H9 (cell line): ENCODE data around the gene NPBWR2. TPM values are rescaled to one million over a fixed set of nuclear protein-coding genes. Genes with fewer than 3 reads are reported as not detected.
"Not testable (repeated sequence)": the region's sequence is repeated elsewhere in the genome, so short reads cannot be mapped to it uniquely, and the experiment has no call there.

ENCODE experiments used
- DNase-seq: peaks from one replicate; pipeline ENCODE4 v3.0.0-alpha.2; 2017
- H2AFZ ChIP-seq: one replicate; pipeline ENCODE4 v1.6.1; 2013; ENCODE audit warnings: mild to moderate bottlenecking, low read length, control low read depth, moderate library complexity
- H2AK5ac ChIP-seq: 2 replicates; pipeline ENCODE4 v1.6.1; 2013; ENCODE audit warnings: low read length, control low read depth, mixed read lengths; ENCODE audit not compliant: insufficient read length
- H2BK120ac ChIP-seq: one replicate; pipeline ENCODE4 v1.6.1; 2013; ENCODE audit warnings: low read depth, mild to moderate bottlenecking, low read length, control low read depth, inconsistent platforms; ENCODE audit not compliant: poor library complexity, severe bottlenecking
- H2BK12ac ChIP-seq: 2 replicates; pipeline ENCODE4 v1.6.1; 2013; ENCODE audit warnings: low read length, control low read depth, mixed read lengths, low read depth; ENCODE audit not compliant: insufficient read length
- H2BK15ac ChIP-seq: 2 replicates; pipeline ENCODE4 v1.6.1; 2013; ENCODE audit warnings: low read depth, low read length, control low read depth
- H2BK20ac ChIP-seq: one replicate; pipeline ENCODE4 v1.6.1; 2013; ENCODE audit warnings: low read depth, mild to moderate bottlenecking, low read length, control low read depth, inconsistent platforms; ENCODE audit not compliant: poor library complexity, severe bottlenecking
- H2BK5ac ChIP-seq: 2 replicates; pipeline ENCODE4 v1.6.1; 2013; ENCODE audit warnings: low read length, control low read depth, mixed read lengths; ENCODE audit not compliant: insufficient read length
- H3K14ac ChIP-seq: 2 replicates; pipeline ENCODE4 v1.6.1; 2013; ENCODE audit warnings: low read length, control low read depth; ENCODE audit not compliant: insufficient read depth
- H3K18ac ChIP-seq: 2 replicates; pipeline ENCODE4 v1.6.1; 2013; ENCODE audit warnings: low read depth, mild to moderate bottlenecking, mixed read lengths, low read length, control low read depth; ENCODE audit not compliant: insufficient read length
- H3K23ac ChIP-seq: 2 replicates; pipeline ENCODE4 v1.6.1; 2013; ENCODE audit warnings: low read length, control low read depth, mixed read lengths, low read depth; ENCODE audit not compliant: insufficient read length
- H3K23me2 ChIP-seq: 2 replicates; pipeline ENCODE4 v1.6.1; 2013; ENCODE audit warnings: low read depth, mild to moderate bottlenecking, mixed read lengths, low read length, control low read depth; ENCODE audit not compliant: insufficient read length, poor library complexity, severe bottlenecking
- H3K27ac ChIP-seq: 2 replicates; pipeline ENCODE4 v1.5.1; 2013; ENCODE audit warnings: low read length, control low read depth, mixed read lengths, low read depth; ENCODE audit not compliant: insufficient read length
- H3K27me3 ChIP-seq: 2 replicates; pipeline ENCODE4 v1.6.1; 2013; ENCODE audit warnings: low read length, control low read depth, inconsistent platforms; ENCODE audit not compliant: insufficient read depth
- H3K4ac ChIP-seq: 2 replicates; pipeline ENCODE4 v1.6.1; 2013; ENCODE audit warnings: low read depth, mild to moderate bottlenecking, control low read depth, inconsistent platforms, low read length, moderate library complexity
- H3K4me1 ChIP-seq: 2 replicates; pipeline ENCODE4 v1.6.1; 2013; ENCODE audit warnings: low read length, control low read depth, inconsistent platforms; ENCODE audit not compliant: insufficient read depth
- H3K4me2 ChIP-seq: 2 replicates; pipeline ENCODE4 v1.6.1; 2013; ENCODE audit warnings: low read length, control low read depth, mixed read lengths; ENCODE audit not compliant: insufficient read length, insufficient read depth
- H3K56ac ChIP-seq: 2 replicates; pipeline ENCODE4 v1.6.1; 2013; ENCODE audit warnings: low read depth, mild to moderate bottlenecking, mixed read lengths, low read length, control low read depth; ENCODE audit not compliant: insufficient read length
- H3K79me1 ChIP-seq: 2 replicates; pipeline ENCODE4 v1.6.1; 2013; ENCODE audit warnings: low read depth, mild to moderate bottlenecking, moderate library complexity, low read length, control low read depth, inconsistent platforms; ENCODE audit not compliant: insufficient read depth, poor library complexity, severe bottlenecking
- H3K79me2 ChIP-seq: 2 replicates; pipeline ENCODE4 v1.6.1; 2013; ENCODE audit warnings: low read length, control low read depth, inconsistent platforms; ENCODE audit not compliant: insufficient read depth
- H3K9ac ChIP-seq: 2 replicates; pipeline ENCODE4 v1.6.1; 2013; ENCODE audit warnings: low read length, control low read depth, mixed read lengths; ENCODE audit not compliant: insufficient read length; ENCODE audit errors: extremely low read depth
- H3K9me3 ChIP-seq: one replicate; pipeline ENCODE4 v1.6.1; 2013; ENCODE audit warnings: low read depth, low read length, inconsistent platforms; ENCODE audit not compliant: control insufficient read depth
- H3T11ph ChIP-seq: one replicate; pipeline ENCODE4 v1.6.1; 2013; ENCODE audit warnings: mild to moderate bottlenecking, low read length, control low read depth, inconsistent platforms
- H4K20me1 ChIP-seq: one replicate; pipeline ENCODE4 v1.6.1; 2013; ENCODE audit not compliant: control insufficient read depth, insufficient read length, insufficient read depth
- H4K5ac ChIP-seq: 2 replicates; pipeline ENCODE4 v1.6.1; 2013; ENCODE audit warnings: low read depth, mild to moderate bottlenecking, mixed read lengths, low read length, control low read depth; ENCODE audit not compliant: insufficient read length
- H4K8ac ChIP-seq: replicated peaks from 2 replicates; pipeline ENCODE4 v1.6.1; 2013; ENCODE audit warnings: low read length, control low read depth, mixed read lengths, low read depth; ENCODE audit not compliant: insufficient read length
- H4K91ac ChIP-seq: 2 replicates; pipeline ENCODE4 v1.6.1; 2013; ENCODE audit warnings: low read depth, mild to moderate bottlenecking, moderate library complexity, mixed read lengths, low read length, control low read depth; ENCODE audit not compliant: insufficient read length
- H3K27ac Mint-ChIP-seq, 3 experiments: 2 replicates in 2 of 3; 3 replicates in 1 of 3; pipeline ENCODE4 v1.8.0; 2020 to 2021; ENCODE audit warnings: mixed read lengths in 3 of 3, mild to moderate bottlenecking in 1 of 3, moderate library complexity in 1 of 3
- H3K27me3 Mint-ChIP-seq: 2 replicates; pipeline ENCODE4 v1.8.0; 2021; ENCODE audit warnings: low read depth, mild to moderate bottlenecking, moderate library complexity, mixed read lengths
- H3K36me3 Mint-ChIP-seq, 3 experiments: 2 replicates in 2 of 3; 3 replicates in 1 of 3; pipeline ENCODE4 v1.8.0; 2020 to 2021; ENCODE audit warnings: low read depth in 3 of 3, mixed read lengths in 3 of 3; ENCODE audit not compliant: insufficient read depth in 1 of 3
- H3K4me1 Mint-ChIP-seq, 2 experiments: 2 replicates each; pipeline ENCODE4 v1.8.0; 2020; ENCODE audit warnings: mixed read lengths in 2 of 2
- H3K4me3 Mint-ChIP-seq, 2 experiments: 2 replicates in 1 of 2; 3 replicates in 1 of 2; pipeline ENCODE4 v1.8.0; 2020 to 2021; ENCODE audit warnings: mild to moderate bottlenecking in 2 of 2, mixed read lengths in 2 of 2, moderate library complexity in 1 of 2
- H3K9me3 Mint-ChIP-seq, 2 experiments: 2 replicates in 1 of 2; 3 replicates in 1 of 2; pipeline ENCODE4 v1.8.0; 2020; ENCODE audit warnings: mild to moderate bottlenecking in 2 of 2, mixed read lengths in 2 of 2, moderate library complexity in 1 of 2
- CTCF ChIP-seq: fragments of 200-600 bp; sonication (generic); conservative IDR thresholded peaks from 3 replicates; pipeline ENCODE4 v1.8.0; 2021; ENCODE audit warnings: antibody characterized with exemption, mild to moderate bottlenecking
- WGBS: extraction: QIAGEN DNeasy Blood & Tissue Kit; methylation state at CpG from one replicate; pipeline ENCODE4 v1.1.7; 2013; ENCODE audit warnings: missing lambda C conversion rate, low lambda C conversion rate, mixed read lengths; ENCODE audit not compliant: insufficient read length; ENCODE audit errors: extremely low coverage; 5-methylcytosine and 5-hydroxymethylcytosine counted together
- total RNA-seq: library from RNA; stranded (reverse); gene quantifications from 2 replicates; pipeline ENCODE4 v1.2.1, GENCODE V29; 2021

NPBWR2 gene
- total RNA-seq, 1 experiment from 2014 or later, result not detected

- H2BK12ac ChIP-seq, result no peak overlapping the region
- no peak overlapping the region for H3K56ac ChIP-seq
- TF ChIP-seq CTCF, result no peak
- H3K27ac ChIP-seq, result no peak overlapping the region
- H3K18ac ChIP-seq, result no peak overlapping the region
- peaks cover 2% of the 10 kb centered on the region for H3K27me3 Mint-ChIP-seq
- no peak overlapping the region for H2AK5ac ChIP-seq
- no peak overlapping the region for H4K5ac ChIP-seq
- no peaks in the 10 kb centered on the region for H3K23me2 ChIP-seq
- no peak overlapping the region for H2BK5ac ChIP-seq
- no peak overlapping the region for H3K4ac ChIP-seq
- DNase-seq, result no peak
- H4K20me1 ChIP-seq, result no peaks in the 10 kb centered on the region
- H3K4me2 ChIP-seq, result no peak overlapping the region
- H3T11ph ChIP-seq, result no peak overlapping the region
- no peaks in the 10 kb centered on the region for H3K4me1 ChIP-seq
- no peaks in the 10 kb centered on the region for H3K27me3 ChIP-seq
- no peak overlapping the region for H2BK120ac ChIP-seq
- H3K36me3 Mint-ChIP-seq, result no peaks in the 10 kb centered on the region
- no peaks in the 10 kb centered on the region for H3K9me3 ChIP-seq
- no peak overlapping the region; a peak in 1 of 5 replicates for H3K4me3 Mint-ChIP-seq
- no peak overlapping the region for H2BK20ac ChIP-seq
- H2BK15ac ChIP-seq, result no peak overlapping the region
- no peaks in the 10 kb centered on the region for H3K79me2 ChIP-seq
- no peak overlapping the region for H4K91ac ChIP-seq
- H4K8ac ChIP-seq, result no peak overlapping the region
- H3K9ac ChIP-seq, result no peak overlapping the region
- H3K27ac Mint-ChIP-seq, result no peak overlapping the region; a peak in 1 of 7 replicates
- peaks cover 9 to 24% of the 10 kb centered on the region in 2 experiments for H3K4me1 Mint-ChIP-seq
- H3K79me1 ChIP-seq, result no peaks in the 10 kb centered on the region
- H2AFZ ChIP-seq, result no peak overlapping the region
- H3K14ac ChIP-seq, result no peak overlapping the region
- WGBS, result no CpG with 5 or more reads among the region's 32 CpGs
- no peak overlapping the region for H3K23ac ChIP-seq
- no peaks in the 10 kb centered on the region; a peak in 1 of 5 replicates for H3K9me3 Mint-ChIP-seq
Measured at GRCh38 chr20:64136004-64136710, 28.8 kb upstream of the NPBWR2 start.

- H3K27ac Mint-ChIP-seq, result not testable (repeated sequence)
Measured at GRCh38 chr20:64134744-64135143, 27.4 kb upstream of the NPBWR2 start.

More at GRCh38 chr20:64134744-64135143, 27.4 kb upstream of the NPBWR2 start:
- not testable (repeated sequence) for H3K14ac ChIP-seq, H3K27me3 ChIP-seq, H4K5ac ChIP-seq, H3K4ac ChIP-seq, H4K8ac ChIP-seq, H3K23ac ChIP-seq, H2BK5ac ChIP-seq, H2BK120ac ChIP-seq, H3K79me1 ChIP-seq, H2BK12ac ChIP-seq, H2AK5ac ChIP-seq, H3K36me3 Mint-ChIP-seq, H3K79me2 ChIP-seq, H4K20me1 ChIP-seq, H3K4me1 ChIP-seq, DNase-seq, H3K27me3 Mint-ChIP-seq, H2BK20ac ChIP-seq, H3K56ac ChIP-seq, H3K18ac ChIP-seq, H3K4me3 Mint-ChIP-seq, H3K9ac ChIP-seq, H3K4me2 ChIP-seq, H3K9me3 Mint-ChIP-seq, H2AFZ ChIP-seq, H3T11ph ChIP-seq, H2BK15ac ChIP-seq, H3K27ac ChIP-seq, H4K91ac ChIP-seq, H3K23me2 ChIP-seq, H3K9me3 ChIP-seq
- peaks cover 0 to 11% of the 10 kb centered on the region in 2 experiments; a peak in 3 of 4 replicates for H3K4me1 Mint-ChIP-seq
- no CpG with 5 or more reads among the region's 20 CpGs for WGBS
